Fibroblast of lung (primary cell): ENCODE results near the gene BGLAP. TPM values are rescaled to one million over a fixed set of nuclear protein-coding genes. Genes with fewer than 3 reads are reported as not detected.

Experiments used
- DNase-seq, 2 donors: peaks; one replicate each; pipeline versions ENCODE4 v3.0.0 to v3.0.0-alpha.2; 2010; ENCODE audit warnings: low read depth in 2 of 2
- H2AFZ ChIP-seq: 2 replicates; pipeline ENCODE4 v1.5.1; 2012; ENCODE audit warnings: low read length, control low read depth, inconsistent platforms
- H3K27ac ChIP-seq: 2 replicates; pipeline ENCODE4 v1.5.1; 2011; ENCODE audit warnings: low read length, control low read depth; ENCODE audit not compliant: insufficient read depth
- H3K27me3 ChIP-seq: 2 replicates; pipeline ENCODE4 v1.5.1; 2011; ENCODE audit warnings: mild to moderate bottlenecking, low read length; ENCODE audit not compliant: control insufficient read depth, insufficient read depth
- H3K36me3 ChIP-seq: 2 replicates; pipeline ENCODE4 v1.5.1; 2011; ENCODE audit warnings: low read length; ENCODE audit not compliant: control insufficient read depth, insufficient read depth
- H3K4me1 ChIP-seq: 2 replicates; pipeline ENCODE4 v1.5.1; 2011; ENCODE audit warnings: low read length; ENCODE audit not compliant: control insufficient read depth, insufficient read depth; ENCODE audit errors: extremely low read depth
- H3K4me2 ChIP-seq: 2 replicates; pipeline ENCODE4 v1.5.1; 2011; ENCODE audit warnings: low read length, control low read depth; ENCODE audit not compliant: insufficient read depth; ENCODE audit errors: extremely low read depth
- H3K4me3 ChIP-seq, 4 experiments: fragments of 200-600 bp in 1 of 4; sonication (generic) in 1 of 4; replicated peaks in 1 of 4; 2 replicates each; pipeline ENCODE4 v1.5.1; 2011 to 2016; ENCODE audit warnings: low read length in 4 of 4, low read depth in 3 of 4, mild to moderate bottlenecking in 3 of 4, control low read depth in 2 of 4, inconsistent platforms in 1 of 4, mixed read lengths in 1 of 4; ENCODE audit not compliant: insufficient read depth in 1 of 4; ENCODE audit errors: control extremely low read depth in 1 of 4
- H3K79me2 ChIP-seq: 2 replicates; pipeline ENCODE4 v1.5.1; 2012; ENCODE audit warnings: mild to moderate bottlenecking, low read length, inconsistent platforms; ENCODE audit not compliant: control insufficient read depth, insufficient read depth
- H3K9ac ChIP-seq: 2 replicates; pipeline ENCODE4 v1.5.1; 2011; ENCODE audit warnings: mild to moderate bottlenecking, low read length, control low read depth; ENCODE audit not compliant: insufficient read depth
- H3K9me3 ChIP-seq: 2 replicates; pipeline ENCODE4 v1.5.1; 2012; ENCODE audit warnings: low read depth, low read length; ENCODE audit not compliant: control insufficient read depth, insufficient read depth
- H4K20me1 ChIP-seq: 2 replicates; pipeline ENCODE4 v1.5.1; 2011; ENCODE audit warnings: low read length; ENCODE audit not compliant: control insufficient read depth, insufficient read depth; ENCODE audit errors: extremely low read depth
- EZH2 ChIP-seq: IDR thresholded peaks from 2 replicates; pipeline ENCODE4 v1.5.1; 2012; ENCODE audit warnings: low read length, control low read depth, mild to moderate bottlenecking; ENCODE audit errors: missing control alignments
- polyA plus RNA-seq, 2 donors: library from polyadenylated mRNA; depleted of rRNA in 1 of 2; stranded (reverse) in 1 of 2; unstranded in 1 of 2; fragments of >200 nt; gene quantifications; 2 replicates each; pipeline ENCODE4 v1.2.1, GENCODE V29; 2011 to 2012; ENCODE audit warnings: missing spikeins in 1 of 2
- total RNA-seq: library from RNA; depleted of rRNA; stranded (reverse); fragments of >200 nt; gene quantifications from 2 replicates; pipeline ENCODE4 v1.2.1, GENCODE V29; 2014
- TF ChIP-seq, protein P1 (sequence below), 2 donors: IDR thresholded peaks in 1 of 2; conservative IDR thresholded peaks in 1 of 2; 1 replicate in 1 of 2; 2 replicates in 1 of 2; pipeline ENCODE4 v1.5.1; 2011 to 2012; ENCODE audit warnings: low read length in 2 of 2, control low read depth in 1 of 2, inconsistent platforms in 1 of 2, low read depth in 1 of 2, mild to moderate bottlenecking in 1 of 2

BGLAP gene
- total and polyA plus RNA-seq, 2 donors (not counting 1 experiment from before 2014, with no cell fraction given) = 0.34 to 0.50 TPM

DNA sequence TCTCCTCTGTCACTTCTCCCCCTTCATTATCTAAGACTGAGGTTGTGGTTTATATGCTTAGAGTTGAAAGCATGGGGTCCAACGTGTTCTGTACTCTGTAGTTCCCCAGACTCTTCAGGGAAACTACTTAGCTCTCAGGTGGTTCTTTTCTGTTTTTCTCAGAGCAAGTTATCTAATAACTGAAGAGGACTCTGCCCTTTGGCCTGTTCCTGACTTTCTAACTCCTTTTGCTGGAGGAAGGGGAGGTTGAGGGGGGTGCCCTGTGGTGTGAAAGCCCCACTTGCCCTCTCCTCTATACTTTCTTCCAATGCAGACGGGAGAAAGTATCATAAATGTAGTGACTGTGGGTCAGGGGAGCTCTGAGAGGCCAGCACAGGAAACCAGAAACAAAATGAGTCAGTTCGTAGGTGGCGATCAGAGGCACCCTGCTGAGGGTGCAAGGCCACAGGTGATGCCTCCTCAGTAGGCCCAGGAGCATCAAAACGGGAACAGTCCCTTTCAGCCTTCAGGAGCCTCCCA lies 43.1 kb upstream of the BGLAP start:
- TF ChIP-seq, protein P1, sequence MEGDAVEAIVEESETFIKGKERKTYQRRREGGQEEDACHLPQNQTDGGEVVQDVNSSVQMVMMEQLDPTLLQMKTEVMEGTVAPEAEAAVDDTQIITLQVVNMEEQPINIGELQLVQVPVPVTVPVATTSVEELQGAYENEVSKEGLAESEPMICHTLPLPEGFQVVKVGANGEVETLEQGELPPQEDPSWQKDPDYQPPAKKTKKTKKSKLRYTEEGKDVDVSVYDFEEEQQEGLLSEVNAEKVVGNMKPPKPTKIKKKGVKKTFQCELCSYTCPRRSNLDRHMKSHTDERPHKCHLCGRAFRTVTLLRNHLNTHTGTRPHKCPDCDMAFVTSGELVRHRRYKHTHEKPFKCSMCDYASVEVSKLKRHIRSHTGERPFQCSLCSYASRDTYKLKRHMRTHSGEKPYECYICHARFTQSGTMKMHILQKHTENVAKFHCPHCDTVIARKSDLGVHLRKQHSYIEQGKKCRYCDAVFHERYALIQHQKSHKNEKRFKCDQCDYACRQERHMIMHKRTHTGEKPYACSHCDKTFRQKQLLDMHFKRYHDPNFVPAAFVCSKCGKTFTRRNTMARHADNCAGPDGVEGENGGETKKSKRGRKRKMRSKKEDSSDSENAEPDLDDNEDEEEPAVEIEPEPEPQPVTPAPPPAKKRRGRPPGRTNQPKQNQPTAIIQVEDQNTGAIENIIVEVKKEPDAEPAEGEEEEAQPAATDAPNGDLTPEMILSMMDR (conservative IDR thresholded peaks at IDR 0.05 in 1 of 2, IDR thresholded peaks at IDR 0.05 in 1 of 2; ENCODE audit: low read depth in 1 of 2, low read length in 2 of 2) = no peak
- TF ChIP-seq EZH2 = no peak
- H4K20me1 ChIP-seq = no peaks in the 10 kb centered on the region

DNA sequence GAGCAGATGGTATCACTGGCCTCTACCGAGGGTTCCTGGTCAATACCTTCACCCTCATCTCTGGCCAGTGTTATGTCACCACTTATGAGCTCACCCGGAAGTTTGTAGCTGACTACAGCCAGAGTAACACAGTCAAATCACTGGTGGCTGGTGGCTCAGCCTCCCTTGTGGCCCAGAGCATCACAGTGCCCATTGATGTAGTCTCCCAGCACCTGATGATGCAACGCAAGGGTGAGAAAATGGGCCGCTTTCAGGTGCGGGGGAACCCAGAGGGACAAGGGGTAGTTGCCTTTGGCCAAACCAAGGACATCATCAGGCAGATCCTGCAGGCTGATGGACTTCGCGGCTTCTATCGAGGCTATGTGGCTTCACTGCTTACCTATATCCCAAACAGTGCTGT lies 41.9 kb upstream of the BGLAP start:
- H3K79me2 ChIP-seq = peaks cover 46% of the 10 kb centered on the region
- H3K36me3 ChIP-seq = peaks cover 6% of the 10 kb centered on the region
- H2AFZ ChIP-seq = no peak overlapping the region
- H3K4me1 ChIP-seq = no peaks in the 10 kb centered on the region
- no peaks in the 10 kb centered on the region for H3K27me3 ChIP-seq
- no peaks in the 10 kb centered on the region for H3K9me3 ChIP-seq
- no peak overlapping the region for H3K4me3 ChIP-seq
- no peak overlapping the region for H3K4me2 ChIP-seq
- no peak overlapping the region for H3K9ac ChIP-seq
- no peak overlapping the region for H3K27ac ChIP-seq
- no peak for DNase-seq
- no peak for TF ChIP-seq EZH2
- TF ChIP-seq, protein P1 (conservative IDR thresholded peaks at IDR 0.05 in 1 of 2, IDR thresholded peaks at IDR 0.05 in 1 of 2; ENCODE audit: low read depth in 1 of 2, low read length in 2 of 2) = no peak
- no peaks in the 10 kb centered on the region for H4K20me1 ChIP-seq

More for the DNA sequence above, 43.1 kb upstream of the BGLAP start:
- Histone ChIP-seq H3K27me3 (no peaks in the 10 kb centered on the region), H3K4me2 (no peak overlapping the region), H3K9me3 (no peaks in the 10 kb centered on the region), H3K4me1 (peaks cover 5% of the 10 kb centered on the region), H3K4me3 (no peak overlapping the region), H3K9ac (no peak overlapping the region), H3K27ac (no peak overlapping the region), H3K79me2 (peaks cover 54% of the 10 kb centered on the region), H3K36me3 (peaks cover 6% of the 10 kb centered on the region), H2AFZ (no peak overlapping the region)
- DNase-seq = no peak

DNA sequence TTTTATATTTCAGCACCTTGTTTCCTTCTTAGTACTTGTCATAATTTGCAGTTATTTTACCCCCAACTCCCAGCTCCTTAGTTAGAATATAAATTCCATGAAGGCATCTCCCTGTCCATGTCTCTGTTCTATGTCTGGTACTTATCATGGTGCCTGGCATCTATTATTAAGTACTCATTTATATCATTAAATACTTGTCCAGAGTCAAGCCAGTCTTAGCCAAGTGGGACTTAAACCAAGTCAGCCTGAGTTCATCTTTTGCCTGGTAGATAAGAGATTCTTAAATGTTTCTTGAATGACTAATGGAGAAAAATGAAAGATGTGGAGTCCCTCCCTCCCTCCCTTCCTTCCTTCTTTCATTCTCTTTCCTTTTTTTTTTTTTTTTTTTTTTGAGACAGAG lies 38.7 kb upstream of the BGLAP start:
- no peaks in the 10 kb centered on the region for H3K4me1 ChIP-seq
- no peak overlapping the region for H3K27ac ChIP-seq
- no peaks in the 10 kb centered on the region for H3K27me3 ChIP-seq
- no peaks in the 10 kb centered on the region for H3K9me3 ChIP-seq
- no peak overlapping the region for H3K9ac ChIP-seq
- H4K20me1 ChIP-seq = no peaks in the 10 kb centered on the region
- no peak overlapping the region for H3K4me2 ChIP-seq
- no peak for TF ChIP-seq EZH2
- TF ChIP-seq, protein P1 (conservative IDR thresholded peaks at IDR 0.05 in 1 of 2, IDR thresholded peaks at IDR 0.05 in 1 of 2; ENCODE audit: low read depth in 1 of 2, low read length in 2 of 2) = no peak
- no peak overlapping the region for H2AFZ ChIP-seq
- H3K4me3 ChIP-seq = no peak overlapping the region
- peaks cover 6% of the 10 kb centered on the region for H3K36me3 ChIP-seq
- peak in 1 of 2 donors; percentile 81 for DNase-seq
- H3K79me2 ChIP-seq = peaks cover 20% of the 10 kb centered on the region
